OCI-LY1 (cell line): Measurements from ENCODE around the gene C19orf67.

Experiments
- CTCF ChIP-seq: fragments of 200-600 bp; sonication (generic), shearing (Covaris generic); IDR thresholded peaks from 2 replicates; pipeline ENCODE4 v1.5.1; 2017; ENCODE audit warnings: mild to moderate bottlenecking, antibody characterized with exemption, low read length, moderate library complexity, mixed read lengths
- EZH2 ChIP-seq: fragments of 200-600 bp; sonication (generic), shearing (Covaris generic); IDR thresholded peaks from 2 replicates; pipeline ENCODE4 v1.8.0; 2017; ENCODE audit warnings: borderline replicate concordance, mixed run types, mild to moderate bottlenecking, antibody characterized with exemption, low read length, moderate library complexity, mixed read lengths

- TF ChIP-seq CTCF (no peak), EZH2 (no peak)
Measured at GRCh38 chr19:14081797-14082674, 3.5 kb downstream of the C19orf67 start.
